Lower lobe of right lung (tissue), 2 donors: ENCODE results near the gene CHGA. TPM values are rescaled to one million over a fixed set of nuclear protein-coding genes. Genes with fewer than 3 reads are reported as not detected.
A peak's percentile ranks its signal among the peaks of the same experiment; 100 is the strongest.

Experiments
- ATAC-seq, 2 donors: fragments of 200-7000 bp; cut with Tn5 transposase; one replicate each; pipeline ENCODE4 v1.9.1; 2020 to 2022; ENCODE audit warnings: mild to moderate bottlenecking in 2 of 2, moderate library complexity in 2 of 2
- DNase-seq: peaks from one replicate; pipeline ENCODE4 v3.0.0-alpha.2; 2020
- H3K27ac ChIP-seq: fragments of 200-600 bp; one replicate; pipeline ENCODE4 v1.8.0; 2022
- H3K27me3 ChIP-seq: fragments of 200-600 bp; one replicate; pipeline ENCODE4 v1.8.0; 2022; ENCODE audit warnings: low read depth
- H3K36me3 ChIP-seq: fragments of 200-600 bp; one replicate; pipeline ENCODE4 v1.8.0; 2022; ENCODE audit warnings: mild to moderate bottlenecking
- H3K4me1 ChIP-seq: fragments of 200-600 bp; one replicate; pipeline ENCODE4 v1.8.0; 2022
- H3K4me3 ChIP-seq: fragments of 200-600 bp; one replicate; pipeline ENCODE4 v1.8.0; 2022; ENCODE audit warnings: mild to moderate bottlenecking
- H3K9me3 ChIP-seq: fragments of 200-600 bp; one replicate; pipeline ENCODE4 v1.8.0; 2022
- CTCF ChIP-seq: fragments of 200-600 bp; IDR thresholded peaks from one replicate; pipeline ENCODE4 v1.8.0; 2022; ENCODE audit warnings: antibody characterized with exemption, mild to moderate bottlenecking
- intact Hi-C: fragments of 100-400 bp; cut with DNase I; formaldehyde crosslinking; loops from one replicate; pipeline ENCODE4 v1.11.0; 2022
- total RNA-seq: library from RNA; stranded (reverse); fragmentation: NEBNext Ultra II Directional; extraction: Animal tissue kit (Norgen Biotek cat#: 25700); gene quantifications from one replicate; pipeline ENCODE4 v1.2.1, GENCODE V29; 2021
- donor health status: DM: no; HTN: yes; CAD: no; lungs with severe emphysema.

Gene CHGA
- total RNA-seq, 1 donor from 2014 or later: 0.71 TPM

DNA sequence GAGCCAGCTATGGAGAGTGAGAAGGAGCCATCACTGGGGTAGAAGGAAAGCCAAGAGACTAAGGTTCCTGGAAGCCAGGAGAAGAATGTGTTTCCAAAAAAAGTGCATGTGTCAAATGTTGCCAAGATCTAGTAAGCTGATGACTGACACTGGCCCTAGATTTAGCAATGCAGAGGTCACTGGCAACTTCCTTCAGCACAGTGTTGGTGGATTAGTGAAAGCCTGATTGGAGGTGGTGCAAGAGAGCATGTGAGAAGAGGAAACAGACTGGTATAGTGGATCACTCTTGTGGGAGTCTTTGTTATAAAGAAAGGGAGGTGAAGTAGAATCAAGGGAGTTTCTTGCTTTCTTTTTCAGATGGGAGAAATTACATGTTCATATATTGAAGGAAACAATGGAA is 34.1 kb upstream of the CHGA start:
- peaks cover 9% of the 10 kb centered on the region for H3K9me3 ChIP-seq
- no peaks in the 10 kb centered on the region for H3K4me1 ChIP-seq
- no peak for TF ChIP-seq CTCF
- intact Hi-C loops: no loop called here
- peaks cover 12% of the 10 kb centered on the region for H3K27me3 ChIP-seq
- no peak overlapping the region for H3K27ac ChIP-seq
- DNase-seq (no peak), ATAC-seq (peak; percentile 68 to 71)
- H3K36me3 ChIP-seq: no peaks in the 10 kb centered on the region
- H3K4me3 ChIP-seq: no peak overlapping the region

GRCh38 chr14:92890830-92891588 is 31.9 kb upstream of the CHGA start:
- no peak for TF ChIP-seq CTCF
- H3K4me1 ChIP-seq: no peaks in the 10 kb centered on the region
- ATAC-seq (no peak), DNase-seq (no peak)
- H3K27ac ChIP-seq: no peak overlapping the region
- peaks cover 5% of the 10 kb centered on the region for H3K27me3 ChIP-seq
- intact Hi-C loops: no loop called here
- peaks cover 9% of the 10 kb centered on the region for H3K9me3 ChIP-seq
- no peak overlapping the region for H3K4me3 ChIP-seq
- no peaks in the 10 kb centered on the region for H3K36me3 ChIP-seq

DNA sequence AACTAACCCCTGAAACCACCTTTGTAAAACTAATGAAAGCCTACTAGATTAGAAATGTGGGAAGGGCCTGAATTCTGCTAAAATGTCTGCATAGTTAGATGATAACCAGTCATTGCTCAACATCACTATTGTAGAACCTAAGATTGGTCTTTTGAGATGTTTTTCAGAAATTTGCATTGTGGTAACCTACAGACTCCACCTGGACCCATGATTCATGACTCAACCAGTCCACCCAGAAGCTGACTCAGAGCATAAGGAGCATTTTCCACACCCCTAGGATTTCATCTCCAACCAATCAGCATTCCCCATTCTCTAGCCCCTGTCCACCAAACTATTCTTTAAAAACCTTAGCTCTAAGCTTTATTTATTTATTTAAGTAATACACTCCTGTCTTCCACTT is 30.4 kb upstream of the CHGA start:
- intact Hi-C loops: no loop called here
- H3K9me3 ChIP-seq: peaks cover 9% of the 10 kb centered on the region
- H3K4me3 ChIP-seq: no peak overlapping the region
- ATAC-seq (no peak), DNase-seq (no peak)
- H3K4me1 ChIP-seq: no peaks in the 10 kb centered on the region
- no peak for TF ChIP-seq CTCF
- no peaks in the 10 kb centered on the region for H3K36me3 ChIP-seq
- H3K27me3 ChIP-seq: no peaks in the 10 kb centered on the region
- no peak overlapping the region for H3K27ac ChIP-seq

DNA sequence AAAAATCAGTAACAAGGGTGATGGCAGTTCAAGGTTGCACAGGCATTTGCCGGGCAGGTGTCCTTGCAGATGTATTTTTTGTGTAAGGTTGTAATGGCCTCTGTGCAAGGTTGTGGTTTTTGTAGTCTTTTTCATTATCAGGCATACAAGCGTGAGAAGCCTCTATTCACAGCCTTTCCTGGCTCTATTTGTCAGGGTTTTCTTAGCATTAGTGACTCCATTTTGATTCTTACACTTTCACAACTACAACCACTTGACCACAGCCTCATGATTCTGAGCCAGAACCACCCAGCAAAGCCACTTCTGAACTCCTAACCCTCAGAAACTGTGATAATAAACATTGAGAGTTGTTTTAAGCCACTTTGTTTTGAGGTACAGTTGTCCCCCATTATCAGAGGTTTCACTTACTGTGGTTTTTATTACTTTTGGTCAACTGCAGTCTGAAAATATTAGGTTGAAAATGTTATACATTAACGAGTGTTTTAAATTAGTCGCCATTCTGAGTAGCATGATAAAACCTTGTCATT is 27.5 kb upstream of the CHGA start:
- ATAC-seq (no peak), DNase-seq (no peak)
- intact Hi-C loops: no loop called here
- TF ChIP-seq CTCF: no peak
- Histone ChIP-seq H3K9me3 (peaks cover 9% of the 10 kb centered on the region), H3K4me1 (no peaks in the 10 kb centered on the region), H3K4me3 (no peak overlapping the region), H3K27me3 (peaks cover 6% of the 10 kb centered on the region), H3K27ac (no peak overlapping the region), H3K36me3 (no peaks in the 10 kb centered on the region)

- intact Hi-C loops: no loop called here
- no peak for DNase-seq
Observed at GRCh38 chr14:92897922-92898565, 24.9 kb upstream of the CHGA start.

More at GRCh38 chr14:92897922-92898565, 24.9 kb upstream of the CHGA start:
- no peak overlapping the region for H3K4me3 ChIP-seq
- peaks cover 11% of the 10 kb centered on the region for H3K27me3 ChIP-seq
- no peak for TF ChIP-seq CTCF
- H3K4me1 ChIP-seq: no peaks in the 10 kb centered on the region
- peaks cover 6% of the 10 kb centered on the region for H3K9me3 ChIP-seq
- peak; percentile 21 to 49 for ATAC-seq
- H3K36me3 ChIP-seq: no peaks in the 10 kb centered on the region
- H3K27ac ChIP-seq: no peak overlapping the region
